Measurements from ENCODE around the gene KCNMB4. TPM values are rescaled to one million over a fixed set of nuclear protein-coding genes. Genes with fewer than 3 reads are reported as not detected.

Gene KCNMB4
- total and polyA plus RNA-seq, 2 donors (not counting 1 experiment from before 2014, with no cell fraction given): 0.66 to 0.67 TPM

- Mint-ChIP-seq H3K4me1 (no peaks in the 10 kb centered on the region), H3K27me3 (no peaks in the 10 kb centered on the region), H3K9me3 (ENCODE audit: insufficient read depth) (peaks cover 14% of the 10 kb centered on the region), H3K27ac (no peak overlapping the region), H3K4me3 (no peak overlapping the region)
- H2AFZ ChIP-seq (ENCODE audit: insufficient read depth, low read depth, low read length, poor library complexity, severe bottlenecking): no peak overlapping the region
- H3K27ac ChIP-seq (ENCODE audit: low read length in 2 of 2): no peak overlapping the region
- intact Hi-C loops (cut with micrococcal nuclease): no loop called here
- DNase-seq (no peak), ATAC-seq (ENCODE audit: low read depth) (no peak)
- H3K9ac ChIP-seq (ENCODE audit: low read length): no peak overlapping the region
- TF ChIP-seq EZH2 (IDR thresholded peaks at IDR 0.05; ENCODE audit: borderline replicate concordance, insufficient read depth, low read depth, low read length, poor library complexity, severe bottlenecking): no peak
- no peak for TF ChIP-seq CTCF (IDR thresholded peaks at IDR 0.05)
- ChIA-PET CTCF (no interaction called here), POLR2A (no interaction called here)
- WGBS (ENCODE audit: insufficient coverage): 88% methylated on average over 1 of the region's 4 CpGs
- no peak overlapping the region for H3K4me3 ChIP-seq (ENCODE audit: control extremely low read depth in 1 of 5, extremely low read depth in 1 of 5, insufficient read depth in 1 of 5, low read depth in 2 of 5, low read length in 4 of 5)
- no peaks in the 10 kb centered on the region for H3K36me3 ChIP-seq (replicated peaks in 1 of 2; ENCODE audit: control extremely low read depth in 1 of 2, control insufficient read depth in 1 of 2, extremely low read depth in 1 of 2, insufficient read depth in 2 of 2, low read length in 1 of 2)
- H3K4me1 ChIP-seq (ENCODE audit: control insufficient read depth in 2 of 2, insufficient read depth in 2 of 2, low read length in 2 of 2): no peaks in the 10 kb centered on the region
- no peaks in the 10 kb centered on the region for H3K27me3 ChIP-seq (replicated peaks in 1 of 4; ENCODE audit: control extremely low read depth in 1 of 4, control insufficient read depth in 3 of 4, insufficient read depth in 4 of 4, low read length in 3 of 4)
- H4K20me1 ChIP-seq (ENCODE audit: control insufficient read depth, insufficient read depth, low read length, poor library complexity, severe bottlenecking): no peaks in the 10 kb centered on the region
- H3K4me2 ChIP-seq (replicated peaks; ENCODE audit: low read depth, low read length, poor library complexity, severe bottlenecking): no peak overlapping the region
- no peaks in the 10 kb centered on the region for H3K79me2 ChIP-seq (ENCODE audit: control insufficient read depth, insufficient read depth, low read length)
- H3K9me3 ChIP-seq (ENCODE audit: control extremely low read depth in 1 of 3, control insufficient read depth in 2 of 3, insufficient read depth in 1 of 3, low read length in 2 of 3): peaks cover 4 to 20% (median 12%) of the 10 kb centered on the region in 3 donors
These were observed 82.3 kb downstream of the KCNMB4 start for GRCh38 chr12:70448371-70448770.

GRCh38 chr12:70449074-70449752 is 83.1 kb downstream of the KCNMB4 start:
- ChIA-PET CTCF (no interaction called here), POLR2A (no interaction called here)
- Histone ChIP-seq H3K79me2 (ENCODE audit: control insufficient read depth, insufficient read depth, low read length) (no peaks in the 10 kb centered on the region), H2AFZ (ENCODE audit: insufficient read depth, low read depth, low read length, poor library complexity, severe bottlenecking) (no peak overlapping the region), H3K4me3 (ENCODE audit: control extremely low read depth in 1 of 5, extremely low read depth in 1 of 5, insufficient read depth in 1 of 5, low read depth in 2 of 5, low read length in 4 of 5) (no peak overlapping the region), H3K27ac (ENCODE audit: low read length in 2 of 2) (no peak overlapping the region), H3K27me3 (replicated peaks in 1 of 4; ENCODE audit: control extremely low read depth in 1 of 4, control insufficient read depth in 3 of 4, insufficient read depth in 4 of 4, low read length in 3 of 4) (no peaks in the 10 kb centered on the region), H3K9me3 (ENCODE audit: control extremely low read depth in 1 of 3, control insufficient read depth in 2 of 3, insufficient read depth in 1 of 3, low read length in 2 of 3) (peaks cover 4 to 20% (median 12%) of the 10 kb centered on the region in 3 donors), H3K4me2 (replicated peaks; ENCODE audit: low read depth, low read length, poor library complexity, severe bottlenecking) (no peak overlapping the region), H3K9ac (ENCODE audit: low read length) (no peak overlapping the region), H3K36me3 (replicated peaks in 1 of 2; ENCODE audit: control extremely low read depth in 1 of 2, control insufficient read depth in 1 of 2, extremely low read depth in 1 of 2, insufficient read depth in 2 of 2, low read length in 1 of 2) (no peaks in the 10 kb centered on the region), H3K4me1 (ENCODE audit: control insufficient read depth in 2 of 2, insufficient read depth in 2 of 2, low read length in 2 of 2) (no peaks in the 10 kb centered on the region), H4K20me1 (ENCODE audit: control insufficient read depth, insufficient read depth, low read length, poor library complexity, severe bottlenecking) (no peaks in the 10 kb centered on the region)
- no peak for TF ChIP-seq CTCF (IDR thresholded peaks at IDR 0.05)
- no peak for TF ChIP-seq EZH2 (IDR thresholded peaks at IDR 0.05; ENCODE audit: borderline replicate concordance, insufficient read depth, low read depth, low read length, poor library complexity, severe bottlenecking)
- Mint-ChIP-seq H3K4me3 (no peak overlapping the region), H3K27me3 (no peaks in the 10 kb centered on the region), H3K4me1 (no peaks in the 10 kb centered on the region), H3K27ac (no peak overlapping the region), H3K9me3 (ENCODE audit: insufficient read depth) (peaks cover 14% of the 10 kb centered on the region)
- no peak for DNase-seq
- WGBS (ENCODE audit: insufficient coverage): 77% methylated on average over 7 of the region's 13 CpGs
- ATAC-seq (ENCODE audit: low read depth): no peak
- intact Hi-C loops (cut with micrococcal nuclease): no loop called here

Measured in B cell (primary cell).